IMR-90 (cell line): ENCODE measurements around the gene TMCO5A. TPM values are rescaled to one million over a fixed set of nuclear protein-coding genes. Genes with fewer than 3 reads are reported as not detected.

Experiments used
- ATAC-seq: fragments of 200-7000 bp; cut with Tn5 transposase; 2 replicates; pipeline ENCODE4 v1.9.1; 2020; ENCODE audit warnings: low read depth, mild to moderate bottlenecking, moderate library complexity
- BruUV-seq: library from RNA; stranded (reverse); fragments of 400-500 nt; replicated peaks from 2 replicates; lab custom pipeline; 2021; lab: Mats Ljungman, UMichigan
- CTCF ChIA-PET: fragments of 300-600 bp; formaldehyde crosslinking; extraction: SDS; loops from one replicate; lab custom pipeline; 2021; ENCODE audit warnings: antibody characterized with exemption; lab: Yijun Ruan, JAX
- POLR2A ChIA-PET: fragments of 300-600 bp; sonication (Branson Sonifier 250); formaldehyde crosslinking; loops from one replicate; lab custom pipeline; 2022; ENCODE audit warnings: antibody characterized with exemption; ENCODE audit not compliant: unreplicated experiment; lab: Charles Lee
- DNase-seq: peaks from one replicate; pipeline ENCODE4 v3.0.0; 2013
- H2AFZ ChIP-seq: replicated peaks from 2 replicates; pipeline ENCODE3; 2013; ENCODE audit warnings: low read length, mild to moderate bottlenecking; ENCODE audit not compliant: poor library complexity
- H2AK5ac ChIP-seq: 2 replicates; pipeline ENCODE4 v1.6.1; 2013; ENCODE audit warnings: low read depth, low read length, inconsistent platforms
- H2AK9ac ChIP-seq: replicated peaks from 2 replicates; pipeline ENCODE3; 2013; ENCODE audit warnings: mild to moderate bottlenecking, low read depth, low read length, moderate library complexity; ENCODE audit not compliant: poor library complexity
- H2BK120ac ChIP-seq: 2 replicates; pipeline ENCODE4 v1.6.1; 2013; ENCODE audit warnings: low read depth, low read length, inconsistent platforms
- H2BK15ac ChIP-seq: 3 replicates; pipeline ENCODE4 v1.6.1; 2013; ENCODE audit warnings: low read depth, low read length, inconsistent platforms
- H2BK20ac ChIP-seq: 2 replicates; pipeline ENCODE4 v1.6.1; 2013; ENCODE audit warnings: low read depth, mild to moderate bottlenecking, inconsistent platforms, low read length, moderate library complexity
- H2BK5ac ChIP-seq: 2 replicates; pipeline ENCODE4 v1.6.1; 2013; ENCODE audit warnings: mild to moderate bottlenecking, low read depth, low read length, inconsistent platforms; ENCODE audit not compliant: poor library complexity, severe bottlenecking
- H3K14ac ChIP-seq: replicated peaks from 2 replicates; pipeline ENCODE4 v1.6.1; 2013; ENCODE audit warnings: low read depth, low read length, inconsistent platforms
- H3K18ac ChIP-seq: 2 replicates; pipeline ENCODE4 v1.6.1; 2013; ENCODE audit warnings: low read depth, low read length, control low read depth
- H3K23ac ChIP-seq: 2 replicates; pipeline ENCODE4 v1.6.1; 2013; ENCODE audit warnings: low read depth, low read length, inconsistent platforms
- H3K27ac ChIP-seq: 2 replicates; pipeline ENCODE4 v1.5.1; 2013; ENCODE audit warnings: mild to moderate bottlenecking, control low read depth, low read length; ENCODE audit not compliant: insufficient read depth
- H3K27me3 ChIP-seq: 2 replicates; pipeline ENCODE4 v1.6.1; 2013; ENCODE audit warnings: low read length; ENCODE audit not compliant: control insufficient read depth, insufficient read depth
- H3K36me3 ChIP-seq: 2 replicates; pipeline ENCODE4 v1.6.1; 2013; ENCODE audit warnings: low read length, mixed read lengths; ENCODE audit not compliant: control insufficient read depth, insufficient read depth
- H3K4ac ChIP-seq: 2 replicates; pipeline ENCODE4 v1.6.1; 2013; ENCODE audit warnings: low read depth, low read length, inconsistent platforms
- H3K4me1 ChIP-seq: 2 replicates; pipeline ENCODE4 v1.6.1; 2013; ENCODE audit warnings: low read length, mixed read lengths; ENCODE audit not compliant: control insufficient read depth, insufficient read depth
- H3K4me2 ChIP-seq: 2 replicates; pipeline ENCODE4 v1.6.1; 2013; ENCODE audit warnings: low read depth, mild to moderate bottlenecking, control low read depth, low read length, moderate library complexity
- H3K4me3 ChIP-seq: 2 replicates; pipeline ENCODE4 v1.5.1; 2013; ENCODE audit warnings: low read depth, mild to moderate bottlenecking, control low read depth, low read length, moderate library complexity; ENCODE audit not compliant: insufficient read depth
- H3K56ac ChIP-seq: 2 replicates; pipeline ENCODE4 v1.6.1; 2013; ENCODE audit warnings: low read length, inconsistent platforms; ENCODE audit not compliant: insufficient read depth; ENCODE audit errors: extremely low read depth
- H3K79me1 ChIP-seq, 2 experiments: 2 replicates each; pipeline ENCODE4 v1.6.1; 2013; ENCODE audit warnings: low read length in 2 of 2, inconsistent platforms in 1 of 2, low read depth in 1 of 2
- H3K9ac ChIP-seq: 2 replicates; pipeline ENCODE4 v1.6.1; 2013; ENCODE audit warnings: low read depth, low read length, control low read depth
- H3K9me1 ChIP-seq: 2 replicates; pipeline ENCODE4 v1.6.1; 2013; ENCODE audit warnings: low read length, inconsistent platforms; ENCODE audit not compliant: insufficient read depth
- H3K9me3 ChIP-seq: 2 replicates; pipeline ENCODE4 v1.6.1; 2013; ENCODE audit warnings: low read length; ENCODE audit not compliant: control insufficient read depth, insufficient read depth
- H4K20me1 ChIP-seq: 2 replicates; pipeline ENCODE4 v1.6.1; 2013; ENCODE audit warnings: low read length, inconsistent platforms; ENCODE audit not compliant: insufficient read depth
- H4K5ac ChIP-seq: 2 replicates; pipeline ENCODE4 v1.6.1; 2013; ENCODE audit warnings: mild to moderate bottlenecking, low read depth, low read length, control low read depth
- H4K8ac ChIP-seq, 2 experiments: 2 replicates each; pipeline ENCODE4 v1.6.1; 2013; ENCODE audit warnings: low read depth in 2 of 2, low read length in 2 of 2, control low read depth in 1 of 2, inconsistent platforms in 1 of 2
- H4K91ac ChIP-seq: 2 replicates; pipeline ENCODE4 v1.6.1; 2013; ENCODE audit warnings: low read depth, low read length, inconsistent platforms; ENCODE audit not compliant: insufficient read depth
- MXI1 ChIP-seq: IDR thresholded peaks from 2 replicates; pipeline ENCODE4 v1.6.1; 2012; ENCODE audit warnings: low read depth, mild to moderate bottlenecking, low read length, moderate library complexity, borderline replicate concordance
- WGBS, 2 experiments: methylation state at CpG; one replicate each; pipeline versions ENCODE4 v1.1.5 to v1.1.7; 2013; ENCODE audit warnings: missing lambda C conversion rate in 2 of 2; ENCODE audit not compliant: insufficient read length in 1 of 2; ENCODE audit errors: extremely low coverage in 2 of 2; 5-methylcytosine and 5-hydroxymethylcytosine counted together
- dilution Hi-C: fragments of 300-500 bp; cut with HindIII; formaldehyde crosslinking; loops from one replicate; pipeline ENCODE4 v1.14.3; 2018; ENCODE audit warnings: low sequenced_read_pairs; ENCODE audit not compliant: unreplicated experiment
- in situ Hi-C: fragments of 300-500 bp; cut with MboI; formaldehyde crosslinking; loops from 3 replicates; pipeline ENCODE4 v1.14.3; 2019; ENCODE audit warnings: low sequenced_read_pairs, inconsistent platforms, mixed read lengths
- intact Hi-C: fragments of 100-400 bp; cut with micrococcal nuclease; formaldehyde crosslinking; loops from 2 replicates; pipeline ENCODE4 v1.10.0; 2022
- polyA plus RNA-seq, 3 experiments: library from polyadenylated mRNA; depleted of rRNA; stranded (reverse); fragments of >200 nt; gene quantifications; 2 replicates each; pipeline ENCODE4 v1.2.3, GENCODE V29; 2012; ENCODE audit warnings: low replicate concordance in 1 of 3
- total RNA-seq: library from RNA; depleted of rRNA; stranded (reverse); fragments of >200 nt; gene quantifications from 2 replicates; pipeline ENCODE4 v1.2.3, GENCODE V29; 2012

Gene TMCO5A
- total and polyA plus RNA-seq, 2 of the 4 experiments (the other 2 are of a cell fraction), result not detected

DNA sequence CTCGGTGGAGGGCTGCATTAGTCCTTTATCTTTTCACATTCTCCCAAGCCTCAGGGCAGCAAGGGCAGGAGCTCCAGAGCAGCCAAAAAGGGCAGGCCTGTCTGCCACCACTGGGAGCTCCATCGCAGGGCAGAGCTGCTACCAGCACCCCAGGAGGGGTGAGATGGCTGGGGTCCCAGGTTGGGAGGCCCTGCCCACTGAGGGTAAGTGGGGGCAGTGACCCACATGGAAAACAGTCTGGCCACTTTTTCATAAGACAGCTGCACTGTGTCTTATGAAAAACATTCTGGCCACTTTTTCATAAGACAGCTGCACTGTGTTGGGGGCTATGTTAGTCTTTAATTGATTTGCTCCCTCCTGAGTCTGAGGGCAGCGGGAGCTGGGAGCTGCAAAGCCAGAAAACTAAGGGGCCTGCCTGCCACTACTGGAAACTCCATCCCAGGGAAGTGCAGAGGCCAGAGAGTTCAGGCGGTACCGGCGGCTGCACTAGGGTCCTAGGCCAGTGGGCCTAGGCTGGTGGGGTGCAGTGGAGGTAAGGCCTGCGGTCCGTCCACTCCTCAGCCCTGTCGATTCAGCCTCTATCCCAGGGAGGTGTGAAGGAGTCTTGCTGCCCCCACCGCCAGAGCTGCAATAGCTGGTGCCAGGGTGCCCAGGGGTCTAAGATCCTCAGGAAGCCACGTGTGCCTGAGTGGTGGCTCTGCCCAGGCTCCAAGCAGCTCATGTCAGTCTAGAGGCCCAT, 45.4 kb downstream of the TMCO5A start:
- BruUV-seq, result no TSS peak
- no peak for ATAC-seq
- in situ Hi-C loops, result no loop called here

More for the DNA sequence above, 45.4 kb downstream of the TMCO5A start:
- no peak overlapping the region for H3K23ac ChIP-seq
- H3K4me3 ChIP-seq, result no peak overlapping the region
- CTCF ChIA-PET, result no interaction called here
- H2BK5ac ChIP-seq, result no peak overlapping the region
- WGBS, 2 experiments, result no CpG with 5 or more reads among the region's 11 CpGs
- H3K9ac ChIP-seq, result no peak overlapping the region
- no peak overlapping the region for H2AK9ac ChIP-seq
- H2BK120ac ChIP-seq, result no peak overlapping the region
- H3K14ac ChIP-seq, result no peak overlapping the region
- H3K56ac ChIP-seq, result no peak overlapping the region
- H3K27me3 ChIP-seq, result peaks cover 8% of the 10 kb centered on the region
- POLR2A ChIA-PET, result no interaction called here
- DNase-seq, result no peak
- intact Hi-C loops (no loop called here), dilution Hi-C loops (no loop called here)
- no peak overlapping the region for H3K4me2 ChIP-seq
- no peak overlapping the region for H4K91ac ChIP-seq
- H3K4ac ChIP-seq, result no peak overlapping the region
- no peaks in the 10 kb centered on the region for H3K79me1 ChIP-seq
- no peak overlapping the region for H2AFZ ChIP-seq
- H2BK15ac ChIP-seq, result no peak overlapping the region
- H3K9me3 ChIP-seq, result no peaks in the 10 kb centered on the region
- H2BK20ac ChIP-seq, result no peak overlapping the region
- H3K27ac ChIP-seq, result no peak overlapping the region
- no peaks in the 10 kb centered on the region for H3K9me1 ChIP-seq
- no peak overlapping the region for H3K18ac ChIP-seq
- no peak overlapping the region for H2AK5ac ChIP-seq
- no peak overlapping the region for H4K5ac ChIP-seq
- H3K36me3 ChIP-seq, result no peaks in the 10 kb centered on the region
- no peaks in the 10 kb centered on the region for H3K4me1 ChIP-seq
- no peak overlapping the region for H4K8ac ChIP-seq
- no peaks in the 10 kb centered on the region for H4K20me1 ChIP-seq
- TF ChIP-seq MXI1, result no peak
